Neuronal stem cell (in vitro differentiated cells): ENCODE measurements around the gene SCN1A.

Experiments
- DNase-seq: peaks from one replicate; pipeline ENCODE4 v3.0.0-alpha.2; 2013; ENCODE audit warnings: low spot score
- H2AFZ ChIP-seq: one replicate; pipeline ENCODE4 v1.6.1; 2013; ENCODE audit warnings: mild to moderate bottlenecking, low read length, inconsistent platforms
- H2AK5ac ChIP-seq: 2 replicates; pipeline ENCODE4 v1.6.1; 2013; ENCODE audit warnings: low read depth, mild to moderate bottlenecking, inconsistent platforms, low read length, moderate library complexity, mixed read lengths
- H2BK120ac ChIP-seq: 2 replicates; pipeline ENCODE4 v1.6.1; 2013; ENCODE audit warnings: low read depth, mild to moderate bottlenecking, inconsistent platforms, low read length, moderate library complexity, mixed read lengths
- H2BK12ac ChIP-seq: one replicate; pipeline ENCODE4 v1.6.1; 2013; ENCODE audit warnings: low read length, inconsistent platforms
- H2BK15ac ChIP-seq: 2 replicates; pipeline ENCODE4 v1.6.1; 2013; ENCODE audit warnings: mild to moderate bottlenecking, low read length, inconsistent platforms, mixed read lengths
- H2BK5ac ChIP-seq: one replicate; pipeline ENCODE4 v1.6.1; 2013; ENCODE audit warnings: inconsistent platforms, mild to moderate bottlenecking, low read length, moderate library complexity
- H3K14ac ChIP-seq: one replicate; pipeline ENCODE4 v1.6.1; 2013; ENCODE audit warnings: low read length, inconsistent platforms
- H3K18ac ChIP-seq: 2 replicates; pipeline ENCODE4 v1.6.1; 2013; ENCODE audit warnings: low read length, inconsistent platforms
- H3K23ac ChIP-seq: 2 replicates; pipeline ENCODE4 v1.6.1; 2013; ENCODE audit warnings: low read depth, mild to moderate bottlenecking, mixed read lengths, low read length, inconsistent platforms; ENCODE audit not compliant: poor library complexity
- H3K27ac ChIP-seq: replicated peaks from 3 replicates; pipeline ENCODE4 v1.5.1; 2013; ENCODE audit warnings: low read length, inconsistent platforms
- H3K27me3 ChIP-seq, 3 experiments: 2 replicates each; pipeline ENCODE4 v1.6.1; 2013; ENCODE audit warnings: low read length in 3 of 3, mild to moderate bottlenecking in 2 of 3, inconsistent platforms in 1 of 3, low read depth in 1 of 3, mixed read lengths in 1 of 3, moderate library complexity in 1 of 3; ENCODE audit not compliant: control insufficient read depth in 3 of 3, insufficient read depth in 3 of 3
- H3K36me3 ChIP-seq, 2 donors: replicated peaks in 1 of 2; 2 replicates each; pipeline ENCODE4 v1.6.1; 2013; ENCODE audit warnings: low read length in 2 of 2; ENCODE audit not compliant: control insufficient read depth in 2 of 2, insufficient read depth in 2 of 2
- H3K4ac ChIP-seq: 2 replicates; pipeline ENCODE4 v1.6.1; 2013; ENCODE audit warnings: inconsistent platforms, mild to moderate bottlenecking, low read length, moderate library complexity
- H3K4me1 ChIP-seq, 2 donors: 1 replicate in 1 of 2; 2 replicates in 1 of 2; pipeline ENCODE4 v1.6.1; 2013; ENCODE audit warnings: low read length in 2 of 2, low read depth in 1 of 2; ENCODE audit not compliant: control insufficient read depth in 2 of 2, insufficient read depth in 1 of 2
- H3K4me2 ChIP-seq: one replicate; pipeline ENCODE4 v1.6.1; 2013; ENCODE audit warnings: mild to moderate bottlenecking, low read length, inconsistent platforms; ENCODE audit not compliant: insufficient read depth, poor library complexity, severe bottlenecking
- H3K4me3 ChIP-seq, 2 donors: 2 replicates each; pipeline ENCODE4 v1.5.1; 2013; ENCODE audit warnings: low read length in 2 of 2, mild to moderate bottlenecking in 2 of 2, inconsistent platforms in 1 of 2, moderate library complexity in 1 of 2
- H3K79me1 ChIP-seq: one replicate; pipeline ENCODE4 v1.6.1; 2013; ENCODE audit warnings: low read depth, mild to moderate bottlenecking, inconsistent platforms, low read length, moderate library complexity
- H3K9ac ChIP-seq: one replicate; pipeline ENCODE4 v1.6.1; 2013; ENCODE audit warnings: mild to moderate bottlenecking, low read depth, low read length, inconsistent platforms; ENCODE audit not compliant: poor library complexity
- H3K9me3 ChIP-seq, 2 donors: replicated peaks in 1 of 2; 2 replicates each; pipeline versions ENCODE3 to v1.6.1; 2013; ENCODE audit warnings: low read length in 2 of 2, mild to moderate bottlenecking in 2 of 2, inconsistent platforms in 1 of 2, low read depth in 1 of 2, mixed read lengths in 1 of 2, moderate library complexity in 1 of 2; ENCODE audit not compliant: control insufficient read depth in 2 of 2, insufficient read depth in 1 of 2
- H4K8ac ChIP-seq: one replicate; pipeline ENCODE4 v1.6.1; 2013; ENCODE audit warnings: low read depth, mild to moderate bottlenecking, inconsistent platforms, low read length, moderate library complexity
- H4K91ac ChIP-seq: one replicate; pipeline ENCODE4 v1.6.1; 2013; ENCODE audit warnings: low read length, low read depth, mild to moderate bottlenecking, inconsistent platforms; ENCODE audit not compliant: poor library complexity
- WGBS, 2 donors: extraction: QIAGEN DNeasy Blood & Tissue Kit; methylation state at CpG; one replicate each; pipeline ENCODE4 v1.1.7; 2013; ENCODE audit warnings: missing lambda C conversion rate in 2 of 2, mixed read lengths in 1 of 2; ENCODE audit not compliant: insufficient read length in 2 of 2, insufficient replicate concordance in 1 of 2; ENCODE audit errors: extremely low coverage in 2 of 2; 5-methylcytosine and 5-hydroxymethylcytosine counted together

Gene SCN1A

GRCh38 chr2:165959371-165959770 is 168.4 kb downstream of the SCN1A start:
- Histone ChIP-seq H2BK5ac (no peak overlapping the region), H2BK12ac (no peak overlapping the region), H3K4ac (no peak overlapping the region), H2AFZ (no peak overlapping the region), H3K79me1 (no peaks in the 10 kb centered on the region), H4K8ac (no peak overlapping the region), H2BK15ac (no peak overlapping the region), H3K18ac (no peak overlapping the region), H2AK5ac (no peak overlapping the region), H3K4me2 (no peak overlapping the region), H2BK120ac (no peak overlapping the region), H3K4me1 (peaks cover 0 to 2% of the 10 kb centered on the region in 2 donors), H3K23ac (no peak overlapping the region), H3K27me3 (no peaks in the 10 kb centered on the region), H3K36me3 (no peaks in the 10 kb centered on the region), H4K91ac (no peak overlapping the region), H3K27ac (no peak overlapping the region), H3K9ac (no peak overlapping the region), H3K4me3 (no peak overlapping the region), H3K9me3 (no peaks in the 10 kb centered on the region), H3K14ac (no peak overlapping the region)
- no peak for DNase-seq
- WGBS, 2 donors: no CpG with 5 or more reads among the region's 4 CpGs

DNA sequence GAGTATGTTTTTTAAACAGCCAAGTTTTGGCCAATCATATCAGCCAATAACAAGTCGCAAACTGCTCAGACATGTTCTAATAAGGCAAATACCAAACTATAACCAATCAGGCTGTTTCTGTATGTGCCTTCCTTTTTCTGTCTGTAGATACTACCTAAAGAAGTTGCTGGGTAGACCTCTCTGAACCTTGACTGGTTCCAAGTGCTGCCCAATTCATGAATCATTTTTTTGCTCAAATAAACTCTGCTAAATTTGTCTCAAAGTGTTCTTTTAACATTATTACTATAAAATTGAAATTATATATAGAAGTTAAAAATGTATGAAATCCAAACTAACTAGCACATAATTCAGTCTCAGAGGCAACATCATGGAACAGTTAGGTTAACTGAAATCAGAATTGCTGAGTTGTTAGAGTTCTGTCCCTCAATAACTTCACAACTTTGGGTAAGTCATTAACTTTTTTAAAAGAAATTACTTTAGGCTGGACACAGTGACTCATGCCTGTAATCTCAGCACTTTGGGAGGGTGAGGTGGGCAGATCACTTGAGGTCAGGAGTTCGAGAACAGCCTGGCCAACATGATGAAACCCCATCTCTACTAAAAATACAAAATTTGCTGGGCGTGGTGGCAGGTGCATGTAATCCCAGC is 169.4 kb downstream of the SCN1A start:
- Histone ChIP-seq H2AFZ (no peak overlapping the region), H2BK12ac (no peak overlapping the region), H2BK15ac (no peak overlapping the region), H3K4me2 (no peak overlapping the region), H3K4me1 (peaks cover 0 to 2% of the 10 kb centered on the region in 2 donors), H2BK5ac (no peak overlapping the region), H3K23ac (no peak overlapping the region), H2BK120ac (no peak overlapping the region), H3K4ac (no peak overlapping the region), H3K27me3 (no peaks in the 10 kb centered on the region), H3K27ac (no peak overlapping the region), H3K36me3 (no peaks in the 10 kb centered on the region), H4K91ac (no peak overlapping the region), H3K9ac (no peak overlapping the region), H2AK5ac (no peak overlapping the region), H3K9me3 (no peaks in the 10 kb centered on the region), H3K4me3 (no peak overlapping the region), H3K14ac (no peak overlapping the region), H3K18ac (no peak overlapping the region), H3K79me1 (no peaks in the 10 kb centered on the region), H4K8ac (no peak overlapping the region)
- DNase-seq: no peak
- no CpG with 5 or more reads among the region's 3 CpGs for WGBS, 2 donors

- Histone ChIP-seq H4K91ac (no peak overlapping the region), H2BK15ac (no peak overlapping the region), H3K14ac (no peak overlapping the region), H3K4me1 (peaks cover 0 to 2% of the 10 kb centered on the region in 2 donors), H3K4me3 (peak overlapping the region in 1 of 2 donors; percentile 58), H3K79me1 (no peaks in the 10 kb centered on the region), H3K23ac (no peak overlapping the region), H2BK5ac (no peak overlapping the region), H3K18ac (no peak overlapping the region), H3K27me3 (no peaks in the 10 kb centered on the region), H3K4me2 (no peak overlapping the region), H2BK120ac (no peak overlapping the region), H2AFZ (no peak overlapping the region), H3K27ac (no peak overlapping the region), H2AK5ac (no peak overlapping the region), H3K9ac (no peak overlapping the region), H2BK12ac (no peak overlapping the region), H3K4ac (no peak overlapping the region), H3K9me3 (no peaks in the 10 kb centered on the region), H3K36me3 (peaks cover 0 to under 1% of the 10 kb centered on the region in 2 donors), H4K8ac (peak overlapping the region; percentile 17)
- no CpG with 5 or more reads among the region's 60 CpGs for WGBS, 2 donors
- no peak for DNase-seq
Measured at GRCh38 chr2:165957030-165957675, 170.7 kb downstream of the SCN1A start.
